GM12891 (cell line): ENCODE data around the gene GGCX.

Source experiments
- PAX5 ChIP-seq: IDR thresholded peaks from 2 replicates; pipeline ENCODE4 v1.6.1; 2011; ENCODE audit warnings: low read length, moderate library complexity, mild to moderate bottlenecking; ENCODE audit not compliant: insufficient read depth, severe bottlenecking
- POLR2A ChIP-seq: IDR thresholded peaks from 2 replicates; pipeline ENCODE4 v1.6.1; 2011; ENCODE audit warnings: low read depth, low read length, control low read depth
- POLR2AphosphoS5 ChIP-seq: IDR thresholded peaks from 2 replicates; pipeline ENCODE4 v1.6.1; 2011; ENCODE audit warnings: low read depth, low read length, control low read depth
- TAF1 ChIP-seq: IDR thresholded peaks from 2 replicates; pipeline ENCODE4 v1.6.1; 2011; ENCODE audit warnings: low read depth, low read length, control low read depth

DNA sequence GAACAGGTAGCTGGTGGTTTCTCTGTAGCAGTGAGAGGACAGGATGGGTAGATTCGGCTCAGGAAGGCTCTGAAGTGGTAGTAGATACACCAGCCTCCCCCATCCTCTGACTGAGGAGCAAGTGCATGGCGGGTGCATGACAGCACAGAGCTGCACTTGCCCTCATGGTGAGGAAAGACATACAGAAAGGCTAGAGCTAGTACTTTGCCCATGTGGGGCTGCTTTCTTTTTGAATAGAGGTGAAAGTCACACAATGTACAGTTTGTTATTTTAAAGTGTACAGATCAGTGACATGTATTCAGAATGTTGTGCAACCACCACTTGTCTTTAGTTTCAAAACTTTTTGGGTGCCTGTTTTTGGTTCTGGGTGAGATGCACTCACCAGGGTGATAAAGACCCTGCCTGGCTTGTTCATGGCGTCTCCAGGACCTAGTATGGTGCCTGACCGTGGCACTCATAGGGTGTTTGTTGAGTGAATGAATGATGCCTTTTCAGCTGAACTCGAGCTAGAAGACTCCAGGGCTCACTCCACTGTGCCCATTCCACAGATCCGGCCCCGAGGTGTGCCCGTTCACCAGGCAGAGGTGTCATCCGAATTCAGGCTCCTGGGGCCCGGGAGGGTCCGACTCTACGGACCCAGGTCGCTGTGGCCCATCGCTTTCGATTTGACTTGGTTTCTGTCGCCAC, 22.5 kb upstream of the GGCX start:
- no peak for TF ChIP-seq POLR2AphosphoS5
- TF ChIP-seq POLR2A = no peak
- TF ChIP-seq PAX5 = no peak
- no peak for TF ChIP-seq TAF1
